ENCODE measurements around the gene EDIL3.
"Not testable (repeated sequence)": the region's sequence is repeated elsewhere in the genome, so short reads cannot be mapped to it uniquely, and the experiment has no call there.

DNA sequence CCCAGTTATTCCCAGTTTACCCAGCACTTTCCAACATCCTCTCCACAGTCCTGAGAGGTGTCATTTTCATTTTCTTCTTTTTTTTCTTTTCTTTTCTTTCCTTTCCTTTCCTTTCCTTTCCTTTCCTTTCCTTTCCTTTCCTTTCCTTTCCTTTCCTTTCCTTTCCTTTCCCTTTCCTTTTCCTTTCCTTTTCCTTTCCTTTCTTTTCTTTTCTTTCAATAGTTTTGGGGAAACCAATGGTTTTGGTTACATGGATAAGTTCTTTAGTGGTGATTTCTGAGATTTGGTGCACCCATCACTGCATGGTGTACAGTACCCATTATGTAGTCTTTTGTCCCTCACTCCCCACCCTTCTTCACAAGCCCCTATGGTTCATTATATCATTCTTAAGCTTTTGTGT, 224.0 kb downstream of the EDIL3 start:
- TF ChIP-seq, protein P1, sequence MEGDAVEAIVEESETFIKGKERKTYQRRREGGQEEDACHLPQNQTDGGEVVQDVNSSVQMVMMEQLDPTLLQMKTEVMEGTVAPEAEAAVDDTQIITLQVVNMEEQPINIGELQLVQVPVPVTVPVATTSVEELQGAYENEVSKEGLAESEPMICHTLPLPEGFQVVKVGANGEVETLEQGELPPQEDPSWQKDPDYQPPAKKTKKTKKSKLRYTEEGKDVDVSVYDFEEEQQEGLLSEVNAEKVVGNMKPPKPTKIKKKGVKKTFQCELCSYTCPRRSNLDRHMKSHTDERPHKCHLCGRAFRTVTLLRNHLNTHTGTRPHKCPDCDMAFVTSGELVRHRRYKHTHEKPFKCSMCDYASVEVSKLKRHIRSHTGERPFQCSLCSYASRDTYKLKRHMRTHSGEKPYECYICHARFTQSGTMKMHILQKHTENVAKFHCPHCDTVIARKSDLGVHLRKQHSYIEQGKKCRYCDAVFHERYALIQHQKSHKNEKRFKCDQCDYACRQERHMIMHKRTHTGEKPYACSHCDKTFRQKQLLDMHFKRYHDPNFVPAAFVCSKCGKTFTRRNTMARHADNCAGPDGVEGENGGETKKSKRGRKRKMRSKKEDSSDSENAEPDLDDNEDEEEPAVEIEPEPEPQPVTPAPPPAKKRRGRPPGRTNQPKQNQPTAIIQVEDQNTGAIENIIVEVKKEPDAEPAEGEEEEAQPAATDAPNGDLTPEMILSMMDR (conservative IDR thresholded peaks at IDR 0.05 in 1 of 2, IDR thresholded peaks at IDR 0.05 in 1 of 2; ENCODE audit: extremely low read depth in 1 of 2, insufficient read depth in 1 of 2, low read depth in 1 of 2, low read length in 2 of 2): not testable (repeated sequence)
- TF ChIP-seq EZH2 (IDR thresholded peaks at IDR 0.05; ENCODE audit: borderline replicate concordance, low read length): not testable (repeated sequence)
